ENCODE data around the gene AKAP1.
"Not testable (repeated sequence)": the region's sequence is repeated elsewhere in the genome, so short reads cannot be mapped to it uniquely, and the experiment has no call there.

Gene AKAP1

DNA sequence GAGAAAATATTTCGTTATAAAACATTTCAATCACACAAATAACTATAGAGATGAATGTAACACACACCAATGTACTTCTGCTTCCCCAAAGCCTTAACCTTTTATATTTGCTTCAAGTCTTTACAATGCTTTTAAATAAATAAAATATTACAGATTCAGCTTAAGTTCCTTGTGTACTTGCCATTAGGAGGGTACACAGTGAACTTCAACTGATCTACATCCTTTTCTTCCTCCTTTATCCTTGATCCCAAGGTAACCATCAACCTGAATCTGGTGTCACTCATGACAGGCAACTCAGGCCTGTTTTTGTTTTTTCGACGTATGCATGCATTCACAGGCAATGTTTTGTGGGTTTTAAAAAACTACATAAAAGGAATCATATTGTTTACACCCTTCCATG, 9.3 kb upstream of the AKAP1 start:
- no peak for DNase-seq

DNA sequence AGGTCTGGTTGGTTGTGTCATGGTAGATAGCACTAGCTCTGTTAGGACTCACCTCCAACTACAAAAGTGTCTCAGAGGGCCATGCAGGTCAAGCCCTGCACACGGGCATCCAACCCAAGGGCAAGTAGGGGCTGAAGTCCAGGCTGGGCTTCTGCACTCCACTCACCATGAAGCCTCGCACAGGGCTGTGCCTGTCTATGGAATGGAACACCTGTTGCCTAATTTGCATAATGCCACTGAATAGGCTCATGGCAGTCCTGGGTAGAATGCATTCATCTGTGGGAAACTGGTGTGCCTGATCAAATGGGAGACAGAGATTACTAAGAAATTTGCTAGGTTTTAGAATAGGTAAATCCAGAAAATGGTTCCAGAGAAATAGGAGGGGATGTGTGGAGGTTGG, 8.0 kb upstream of the AKAP1 start:
- no peak for DNase-seq

GRCh38 chr17:57078274-57078673, 6.8 kb upstream of the AKAP1 start:
- no peak for DNase-seq

GRCh38 chr17:57080718-57081117, 4.3 kb upstream of the AKAP1 start:
- DNase-seq = no peak

DNA sequence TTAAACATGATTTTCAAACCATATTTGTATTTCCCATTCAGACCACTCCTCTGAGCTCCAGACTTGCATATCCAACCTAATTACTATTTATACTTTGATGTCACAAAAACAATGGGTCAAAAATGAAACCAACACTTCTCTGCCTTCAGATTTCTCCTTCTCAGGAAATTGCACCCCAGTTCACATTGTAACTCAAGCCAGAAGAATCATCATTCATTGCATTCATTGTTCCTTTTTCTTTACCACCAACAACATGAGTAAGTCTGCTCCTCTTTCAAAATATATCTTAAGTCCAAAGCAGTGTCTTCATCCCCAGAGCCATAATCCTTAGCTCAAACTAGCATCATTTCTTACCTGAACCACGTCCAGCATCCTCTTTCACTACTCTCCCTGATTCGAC, 2.6 kb upstream of the AKAP1 start:
- DNase-seq = no peak

DNA sequence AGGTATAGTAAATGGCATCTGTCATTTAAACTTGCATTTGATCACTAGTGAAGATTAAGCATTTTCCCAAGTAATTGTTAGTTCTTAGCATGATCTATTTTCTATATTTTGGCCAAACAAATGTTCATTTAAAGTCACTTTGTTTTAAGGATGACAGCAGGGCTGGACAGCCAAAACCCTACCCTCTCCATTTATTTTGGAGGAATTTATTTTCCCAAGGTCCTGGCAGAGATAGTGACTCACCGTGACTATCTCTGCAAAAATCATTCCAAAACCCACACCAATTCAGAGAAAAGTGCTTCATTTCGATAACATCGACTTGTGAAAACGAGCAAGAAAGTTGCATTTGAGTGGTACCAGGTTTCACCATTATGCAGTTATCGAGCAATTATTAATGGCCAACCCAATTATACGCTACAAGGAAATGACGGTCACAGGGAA, 665 bp upstream of the AKAP1 start:
- DNase-seq = no peak

DNA sequence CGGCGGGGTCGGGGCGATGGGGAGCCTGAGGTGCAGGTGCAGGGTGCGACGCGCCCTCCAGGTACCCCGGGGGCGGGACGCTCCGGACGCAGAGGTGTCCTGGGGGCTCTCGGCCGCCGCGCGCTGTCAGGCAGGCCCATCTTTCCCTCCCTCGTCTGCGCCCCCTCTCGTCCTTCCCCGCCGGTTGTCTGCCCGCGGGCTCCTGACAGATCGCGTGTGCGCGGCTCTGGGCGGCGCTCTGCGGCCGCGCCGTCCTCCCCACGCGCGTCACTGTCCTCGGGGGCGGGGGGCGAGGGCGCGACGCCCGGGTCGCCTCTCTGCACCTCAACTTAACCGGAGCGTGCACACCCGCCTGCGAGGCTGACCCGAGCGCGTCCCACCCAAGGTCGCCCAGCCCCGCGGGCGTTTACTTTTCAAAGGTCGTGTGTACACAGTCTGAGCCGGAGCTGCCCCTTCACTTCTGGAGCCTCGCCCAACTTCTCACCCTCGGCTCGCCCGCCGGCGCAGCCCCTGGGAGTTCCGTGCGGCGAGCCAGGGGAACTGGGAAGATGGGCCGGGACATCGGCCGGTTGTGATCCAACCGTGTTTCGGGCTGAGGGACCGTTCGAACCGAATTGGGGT, 512 bp downstream of the AKAP1 start:
- DNase-seq = peak; percentile 48

DNA sequence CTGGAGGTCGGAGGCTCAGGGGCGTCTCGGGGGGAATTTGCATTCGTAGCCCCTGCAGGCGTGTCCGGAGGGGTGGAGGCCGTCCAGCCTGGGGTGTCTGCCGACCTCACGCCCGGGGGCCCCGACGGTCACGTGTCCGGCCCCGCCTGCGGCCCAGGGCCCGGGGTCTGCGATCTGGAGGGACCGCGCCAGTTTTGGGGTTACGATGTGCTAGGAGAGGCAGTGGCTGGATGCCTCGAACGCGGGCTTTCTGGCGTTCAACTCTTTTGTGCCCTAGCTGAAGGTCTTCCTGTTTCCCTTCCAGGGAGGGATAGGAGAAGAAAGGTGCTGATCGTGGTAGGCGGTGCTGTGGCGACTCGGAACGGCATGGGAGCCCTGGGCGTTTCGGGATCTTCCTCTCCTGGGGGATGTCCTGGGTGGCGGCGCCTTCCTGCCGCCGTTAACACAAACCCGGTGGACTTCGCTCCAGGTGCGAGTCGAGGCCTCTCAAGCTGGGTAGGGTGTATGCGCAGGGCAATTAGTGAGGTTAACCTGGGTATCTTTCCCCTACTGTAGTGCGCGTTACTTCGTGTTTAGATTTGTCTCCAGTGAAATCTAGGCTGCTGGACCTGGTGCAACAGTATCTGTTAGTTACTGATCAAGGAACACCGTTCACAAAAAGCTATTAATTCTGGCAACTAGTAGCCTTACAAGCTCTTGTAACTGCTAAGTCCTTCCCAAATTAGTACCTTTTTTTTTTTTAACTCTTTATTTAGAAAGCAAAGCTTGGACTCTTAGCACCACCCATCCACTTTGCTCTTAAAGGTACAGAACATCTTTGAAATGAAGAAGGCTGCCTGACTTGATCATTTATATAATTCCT, 1.3 kb downstream of the AKAP1 start:
- DNase-seq = peak; percentile 43

- DNase-seq = no peak
Observed at GRCh38 chr17:57088298-57088697, 3.3 kb downstream of the AKAP1 start.

DNA sequence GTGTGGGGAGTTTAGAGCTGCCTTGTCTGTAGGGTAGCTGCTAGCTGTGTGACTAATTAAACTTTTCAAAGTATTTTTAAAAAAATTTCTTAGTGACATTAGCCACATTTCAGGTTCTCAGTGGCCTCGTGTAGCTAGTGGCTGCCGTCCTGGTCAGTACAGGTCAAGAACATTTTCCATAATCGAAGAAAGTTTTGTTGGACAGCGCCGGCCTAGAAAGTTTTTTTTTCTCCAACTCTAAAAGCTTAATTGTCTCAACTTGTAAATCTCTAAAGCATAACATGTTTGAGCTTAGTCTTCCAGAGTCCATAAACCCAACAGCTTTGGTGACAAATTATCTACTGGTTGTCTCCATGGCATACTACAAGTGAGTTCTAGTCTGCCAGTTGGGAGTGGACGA, 4.3 kb downstream of the AKAP1 start:
- no peak for DNase-seq

GRCh38 chr17:57090560-57091185, 5.6 kb downstream of the AKAP1 start:
- no peak for DNase-seq

DNA sequence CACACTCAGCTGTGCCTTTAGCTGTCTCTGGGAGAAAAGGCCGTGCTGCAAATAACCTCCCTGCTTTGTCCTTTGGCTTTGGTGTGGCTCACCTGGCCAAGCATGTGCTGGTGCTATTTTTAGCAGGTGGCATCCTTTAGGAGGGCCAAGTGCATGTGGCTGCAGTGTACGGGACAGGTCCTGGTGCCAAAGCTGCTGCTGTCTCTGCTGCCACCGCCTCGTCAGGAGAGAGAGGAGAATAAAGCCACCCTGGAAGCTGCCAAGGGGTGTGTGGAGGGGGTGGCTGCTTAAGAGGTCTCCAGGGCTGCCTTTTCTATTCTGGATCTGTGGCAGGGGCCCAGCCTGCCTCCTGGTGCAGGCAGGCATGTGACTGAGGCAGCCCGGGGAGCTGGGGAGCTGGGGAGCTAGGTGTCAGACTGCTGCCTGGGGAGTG, 6.2 kb downstream of the AKAP1 start:
- DNase-seq = no peak

GRCh38 chr17:57092171-57092570, 7.1 kb downstream of the AKAP1 start:
- DNase-seq = no peak

- DNase-seq = no peak
Observed at GRCh38 chr17:57092779-57093178, 7.7 kb downstream of the AKAP1 start.

- no peak for DNase-seq
Observed at GRCh38 chr17:57096472-57097202, 11.6 kb downstream of the AKAP1 start.

DNA sequence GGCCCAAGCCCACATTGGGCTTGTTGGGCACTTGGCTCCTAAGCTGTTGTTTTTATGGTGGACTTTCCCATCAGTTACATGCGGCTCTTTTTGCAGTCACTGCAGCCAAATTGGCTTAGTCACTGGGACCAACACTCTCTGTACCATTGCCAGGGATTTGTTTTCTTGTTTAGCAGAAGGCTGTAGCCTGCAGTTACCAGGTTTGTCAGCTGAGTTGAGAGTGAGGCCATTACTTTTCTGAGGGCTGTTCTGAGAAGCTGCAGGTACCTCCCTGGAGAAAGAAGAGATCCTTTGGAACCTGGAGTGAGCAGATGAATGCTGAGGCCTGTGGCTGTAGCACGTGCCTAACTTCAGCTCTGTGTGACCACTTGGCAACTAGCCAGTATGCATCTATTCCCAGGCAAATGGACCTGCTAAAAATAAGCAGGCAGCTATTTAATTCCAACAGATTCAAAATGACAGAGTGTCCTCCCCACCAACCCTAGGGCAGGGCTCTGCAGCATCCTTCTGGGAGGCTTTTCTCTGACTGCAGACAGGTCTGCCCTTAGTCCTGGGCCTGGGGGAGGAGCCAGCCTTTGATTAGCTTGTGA, 12.9 kb downstream of the AKAP1 start:
- no peak for DNase-seq

GRCh38 chr17:57099165-57099564, 14.1 kb downstream of the AKAP1 start:
- DNase-seq = no peak

GRCh38 chr17:57102122-57102521, 17.1 kb downstream of the AKAP1 start:
- no peak for DNase-seq

- DNase-seq = not testable (repeated sequence)
Observed at GRCh38 chr17:57102660-57103059, 17.6 kb downstream of the AKAP1 start.

DNA sequence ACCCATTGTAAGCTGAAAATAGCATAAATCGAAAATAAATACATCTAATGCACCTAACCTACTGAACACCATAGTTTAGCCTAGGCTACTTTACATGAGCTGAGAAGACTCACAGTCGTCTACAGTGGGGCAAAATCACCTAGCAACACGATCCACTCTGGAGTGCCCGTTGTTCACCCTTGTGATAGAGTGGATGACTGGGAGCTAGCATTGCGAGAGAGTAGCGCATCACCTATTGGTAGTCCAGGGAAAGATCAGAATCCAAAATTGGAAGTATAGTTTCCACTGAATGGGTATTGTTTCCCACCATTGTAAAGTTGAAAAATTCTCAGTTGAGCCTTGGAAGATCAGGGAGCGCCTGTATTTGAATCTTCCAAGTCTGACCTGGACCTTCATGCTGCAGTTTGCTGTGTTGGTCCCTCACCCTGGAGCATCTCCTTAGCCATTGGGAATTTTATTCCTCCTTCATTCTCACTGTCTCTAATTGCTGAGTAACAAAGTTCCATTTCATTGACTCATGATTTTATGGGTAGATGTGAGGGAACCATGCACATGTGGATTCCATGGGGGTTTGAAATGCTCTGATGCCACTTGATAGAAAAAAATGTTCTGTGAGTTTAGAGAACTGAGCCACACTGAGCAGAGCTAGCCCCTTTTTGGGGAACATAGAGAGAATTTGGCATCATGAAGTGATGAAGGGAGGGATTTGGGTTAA, 19.6 kb downstream of the AKAP1 start:
- DNase-seq = no peak

DNA sequence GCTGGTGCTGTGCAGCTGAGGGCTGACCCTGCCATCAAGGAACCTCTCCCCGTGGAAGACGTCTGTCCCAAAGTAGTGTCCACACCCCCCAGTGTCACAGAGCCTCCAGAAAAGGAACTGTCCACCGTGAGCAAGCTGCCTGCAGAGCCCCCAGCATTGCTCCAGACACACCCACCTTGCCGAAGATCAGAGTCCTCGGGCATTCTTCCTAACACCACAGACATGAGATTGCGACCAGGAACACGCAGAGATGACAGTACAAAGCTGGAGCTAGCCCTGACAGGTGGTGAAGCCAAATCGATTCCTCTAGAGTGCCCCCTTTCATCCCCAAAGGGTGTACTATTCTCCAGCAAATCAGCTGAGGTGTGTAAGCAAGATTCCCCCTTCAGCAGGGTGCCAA, 20.5 kb downstream of the AKAP1 start:
- DNase-seq = no peak

Data from 8988T (cell line).